Mesenchymal stem cell (in vitro differentiated cells and primary cell): Measurements from ENCODE around the gene PLAC1.

ENCODE experiments used
- DNase-seq: peaks from one replicate; pipeline ENCODE4 v3.0.0-alpha.2; 2013
- H2AFZ ChIP-seq: one replicate; pipeline ENCODE4 v1.6.1; 2013; ENCODE audit warnings: low read depth, mild to moderate bottlenecking, control low read depth, inconsistent platforms, low read length, moderate library complexity
- H2AK5ac ChIP-seq: 2 replicates; pipeline ENCODE4 v1.6.1; 2013; ENCODE audit warnings: low read length, moderate library complexity, mild to moderate bottlenecking, inconsistent platforms; ENCODE audit not compliant: severe bottlenecking
- H2BK120ac ChIP-seq: one replicate; pipeline ENCODE4 v1.6.1; 2013; ENCODE audit warnings: low read depth, mild to moderate bottlenecking, inconsistent platforms, low read length, moderate library complexity
- H2BK12ac ChIP-seq, 2 experiments: one replicate each; pipeline ENCODE4 v1.6.1; 2013; ENCODE audit warnings: inconsistent platforms in 2 of 2, low read length in 2 of 2, mild to moderate bottlenecking in 2 of 2, moderate library complexity in 2 of 2, control low read depth in 1 of 2
- H2BK15ac ChIP-seq: one replicate; pipeline ENCODE4 v1.6.1; 2013; ENCODE audit warnings: mild to moderate bottlenecking, low read depth, inconsistent platforms; ENCODE audit not compliant: poor library complexity, severe bottlenecking
- H2BK5ac ChIP-seq: 2 replicates; pipeline ENCODE4 v1.6.1; 2013; ENCODE audit warnings: low read depth, mild to moderate bottlenecking, low read length, control low read depth, inconsistent platforms; ENCODE audit not compliant: poor library complexity, severe bottlenecking
- H3K14ac ChIP-seq, 2 experiments: one replicate each; pipeline ENCODE4 v1.6.1; 2013; ENCODE audit warnings: inconsistent platforms in 2 of 2, low read length in 2 of 2, control low read depth in 1 of 2, mild to moderate bottlenecking in 1 of 2, moderate library complexity in 1 of 2
- H3K18ac ChIP-seq, 2 experiments: one replicate each; pipeline ENCODE4 v1.6.1; 2013; ENCODE audit warnings: inconsistent platforms in 2 of 2, low read length in 2 of 2, control low read depth in 1 of 2, low read depth in 1 of 2, mild to moderate bottlenecking in 1 of 2
- H3K23ac ChIP-seq, 2 experiments: one replicate each; pipeline ENCODE4 v1.6.1; 2013; ENCODE audit warnings: inconsistent platforms in 2 of 2, low read length in 2 of 2, mild to moderate bottlenecking in 2 of 2, moderate library complexity in 2 of 2, control low read depth in 1 of 2
- H3K27ac ChIP-seq: 2 replicates; pipeline ENCODE4 v1.5.1; 2013; ENCODE audit warnings: mild to moderate bottlenecking, moderate library complexity, low read length, control low read depth, inconsistent platforms; ENCODE audit not compliant: poor library complexity, severe bottlenecking
- H3K27me3 ChIP-seq, 2 experiments: 2 replicates each; pipeline versions ENCODE4 v1.6.1 to v1.7.0; 2013; ENCODE audit warnings: low read length in 2 of 2, mild to moderate bottlenecking in 2 of 2, moderate library complexity in 2 of 2, control low read depth in 1 of 2, inconsistent platforms in 1 of 2; ENCODE audit not compliant: control insufficient read depth in 1 of 2, insufficient read depth in 1 of 2
- H3K36me3 ChIP-seq, 2 experiments: 2 replicates each; pipeline versions ENCODE4 v1.6.1 to v1.7.0; 2013; ENCODE audit warnings: low read length in 2 of 2, control low read depth in 1 of 2, inconsistent platforms in 1 of 2, low read depth in 1 of 2, mild to moderate bottlenecking in 1 of 2; ENCODE audit not compliant: insufficient read depth in 2 of 2, control insufficient read depth in 1 of 2
- H3K4ac ChIP-seq, 2 experiments: one replicate each; pipeline ENCODE4 v1.6.1; 2013; ENCODE audit warnings: inconsistent platforms in 2 of 2, low read length in 2 of 2, mild to moderate bottlenecking in 2 of 2, moderate library complexity in 2 of 2, control low read depth in 1 of 2, low read depth in 1 of 2
- H3K4me1 ChIP-seq: 2 replicates; pipeline ENCODE4 v1.6.1; 2013; ENCODE audit warnings: low read depth, low read length, control low read depth; ENCODE audit not compliant: control insufficient read depth, insufficient read depth
- H3K4me2 ChIP-seq: 2 replicates; pipeline ENCODE4 v1.6.1; 2013; ENCODE audit warnings: low read length, mild to moderate bottlenecking, inconsistent platforms; ENCODE audit not compliant: poor library complexity, severe bottlenecking
- H3K4me3 ChIP-seq, 2 experiments: 2 replicates each; pipeline versions ENCODE4 v1.5.1 to v1.7.0; 2013; ENCODE audit warnings: low read length in 2 of 2, mild to moderate bottlenecking in 2 of 2, control low read depth in 1 of 2, low read depth in 1 of 2; ENCODE audit not compliant: insufficient read depth in 1 of 2
- H3K79me1 ChIP-seq: replicated peaks from 2 replicates; pipeline ENCODE4 v1.6.1; 2013; ENCODE audit warnings: mild to moderate bottlenecking, control low read depth, low read length, inconsistent platforms; ENCODE audit not compliant: poor library complexity, severe bottlenecking
- H3K9ac ChIP-seq: 2 replicates; pipeline ENCODE4 v1.7.0; 2013; ENCODE audit warnings: mild to moderate bottlenecking, low read length, moderate library complexity
- H3K9me3 ChIP-seq: 2 replicates; pipeline ENCODE4 v1.7.0; 2013; ENCODE audit warnings: mild to moderate bottlenecking, low read length; ENCODE audit not compliant: control insufficient read depth
- H4K8ac ChIP-seq: one replicate; pipeline ENCODE4 v1.6.1; 2013; ENCODE audit warnings: inconsistent platforms, mild to moderate bottlenecking, low read length, moderate library complexity
- H4K91ac ChIP-seq: one replicate; pipeline ENCODE4 v1.6.1; 2013; ENCODE audit warnings: mild to moderate bottlenecking, low read length, inconsistent platforms
- WGBS: methylation state at CpG from one replicate; pipeline ENCODE4 v1.1.7; 2013; ENCODE audit warnings: mixed read lengths; 5-methylcytosine and 5-hydroxymethylcytosine counted together

The PLAC1 gene

GRCh38 chrX:134580907-134581306 is 77.4 kb downstream of the PLAC1 start:
- no peak overlapping the region for H2BK120ac ChIP-seq
- H2BK5ac ChIP-seq = no peak overlapping the region
- no peak overlapping the region for H3K4ac ChIP-seq
- no peak overlapping the region for H3K14ac ChIP-seq
- H3K27me3 ChIP-seq = peaks cover 0 to 21% of the 10 kb centered on the region in 2 experiments
- H2BK12ac ChIP-seq = no peak overlapping the region
- no peak overlapping the region for H2BK15ac ChIP-seq
- WGBS = no CpG with 5 or more reads among the region's 1 CpG
- peaks cover 3% of the 10 kb centered on the region for H3K9me3 ChIP-seq
- no peaks in the 10 kb centered on the region for H3K36me3 ChIP-seq
- H4K91ac ChIP-seq = no peak overlapping the region
- no peak overlapping the region for H2AK5ac ChIP-seq
- H3K4me2 ChIP-seq = no peak overlapping the region
- H3K23ac ChIP-seq = no peak overlapping the region
- H3K4me1 ChIP-seq = peaks cover 2% of the 10 kb centered on the region
- H4K8ac ChIP-seq = no peak overlapping the region
- no peaks in the 10 kb centered on the region for H3K79me1 ChIP-seq
- H3K9ac ChIP-seq = no peak overlapping the region
- no peak overlapping the region for H3K27ac ChIP-seq
- DNase-seq = no peak
- H2AFZ ChIP-seq = no peak overlapping the region
- no peak overlapping the region for H3K4me3 ChIP-seq
- H3K18ac ChIP-seq = no peak overlapping the region

GRCh38 chrX:134573683-134574035 is 84.6 kb downstream of the PLAC1 start:
- H3K4me1 ChIP-seq = no peaks in the 10 kb centered on the region

GRCh38 chrX:134572816-134573682 is 85.2 kb downstream of the PLAC1 start:
- no CpG with 5 or more reads among the region's 5 CpGs for WGBS
- H2BK15ac ChIP-seq = no peak overlapping the region
- H3K9ac ChIP-seq = no peak overlapping the region

More at GRCh38 chrX:134573683-134574035, 84.6 kb downstream of the PLAC1 start:
- no peak overlapping the region for H4K91ac ChIP-seq
- H2BK5ac ChIP-seq = no peak overlapping the region
- no peak overlapping the region for H2AFZ ChIP-seq
- H4K8ac ChIP-seq = no peak overlapping the region
- no peak overlapping the region for H3K14ac ChIP-seq
- H3K27ac ChIP-seq = no peak overlapping the region
- H2BK15ac ChIP-seq = no peak overlapping the region
- H3K27me3 ChIP-seq = peaks cover 0 to 21% of the 10 kb centered on the region in 2 experiments
- no peak overlapping the region for H2AK5ac ChIP-seq
- peak overlapping the region in 1 of 2 experiments; percentile 24 for H3K18ac ChIP-seq
- H2BK12ac ChIP-seq = peak overlapping the region; percentile 16 to 39
- no peak overlapping the region for H3K23ac ChIP-seq
- H3K4me3 ChIP-seq = no peak overlapping the region
- 50% methylated on average over 2 of the region's 5 CpGs for WGBS
- H2BK120ac ChIP-seq = no peak overlapping the region
- no peaks in the 10 kb centered on the region for H3K36me3 ChIP-seq
- no peaks in the 10 kb centered on the region for H3K79me1 ChIP-seq
- H3K4me2 ChIP-seq = no peak overlapping the region
- H3K9ac ChIP-seq = no peak overlapping the region
- DNase-seq = no peak
- peaks cover 3% of the 10 kb centered on the region for H3K9me3 ChIP-seq
- no peak overlapping the region for H3K4ac ChIP-seq

GRCh38 chrX:134571796-134572195 is 86.5 kb downstream of the PLAC1 start:
- Histone ChIP-seq H3K9ac (peak overlapping the region; percentile 75), H3K18ac (no peak overlapping the region), H3K79me1 (no peaks in the 10 kb centered on the region), H4K91ac (no peak overlapping the region), H2AFZ (no peak overlapping the region), H2BK12ac (no peak overlapping the region), H4K8ac (no peak overlapping the region), H3K4ac (no peak overlapping the region), H2BK15ac (no peak overlapping the region), H2BK120ac (peak overlapping the region; percentile 5), H3K27me3 (peaks cover 0 to 26% of the 10 kb centered on the region in 2 experiments), H3K4me2 (no peak overlapping the region), H3K4me3 (no peak overlapping the region), H3K27ac (no peak overlapping the region), H3K4me1 (no peaks in the 10 kb centered on the region), H3K9me3 (peaks cover 3% of the 10 kb centered on the region), H3K23ac (no peak overlapping the region), H2AK5ac (no peak overlapping the region), H3K36me3 (no peaks in the 10 kb centered on the region), H3K14ac (no peak overlapping the region), H2BK5ac (no peak overlapping the region)
- WGBS = 0% methylated on average over 1 of the region's 5 CpGs
- DNase-seq = peak; percentile 73

More at GRCh38 chrX:134572816-134573682, 85.2 kb downstream of the PLAC1 start:
- H2AK5ac ChIP-seq = no peak overlapping the region
- no peak overlapping the region for H2AFZ ChIP-seq
- H3K23ac ChIP-seq = no peak overlapping the region
- H2BK5ac ChIP-seq = no peak overlapping the region
- no peak overlapping the region for H4K91ac ChIP-seq
- no peaks in the 10 kb centered on the region for H3K36me3 ChIP-seq
- peak overlapping the region in 1 of 2 experiments; percentile 21 for H3K18ac ChIP-seq
- peak; percentile 19 for DNase-seq
- H3K4me3 ChIP-seq = no peak overlapping the region
- H3K9me3 ChIP-seq = peaks cover 3% of the 10 kb centered on the region
- no peaks in the 10 kb centered on the region for H3K4me1 ChIP-seq
- no peak overlapping the region for H2BK120ac ChIP-seq
- H3K27ac ChIP-seq = no peak overlapping the region
- H3K4me2 ChIP-seq = no peak overlapping the region
- H3K14ac ChIP-seq = no peak overlapping the region
- peaks cover 0 to 24% of the 10 kb centered on the region in 2 experiments for H3K27me3 ChIP-seq
- no peak overlapping the region for H3K4ac ChIP-seq
- no peak overlapping the region for H4K8ac ChIP-seq
- no peak overlapping the region for H2BK12ac ChIP-seq
- no peaks in the 10 kb centered on the region for H3K79me1 ChIP-seq
